Neural progenitor cell (in vitro differentiated cells): ENCODE results near the gene MMP17. TPM values are rescaled to one million over a fixed set of nuclear protein-coding genes. Genes with fewer than 3 reads are reported as not detected.

ENCODE experiments used
- DNase-seq: peaks from one replicate; pipeline ENCODE4 v3.0.0-alpha.2; 2016; ENCODE audit warnings: low spot score
- H2AFZ ChIP-seq: fragments of 200-600 bp; sonication (generic); replicated peaks from 2 replicates; pipeline ENCODE4 v1.6.1; 2016; ENCODE audit warnings: antibody characterized with exemption
- H3F3A ChIP-seq: fragments of 200-600 bp; sonication (generic); 2 replicates; pipeline ENCODE4 v1.6.1; 2016; ENCODE audit warnings: antibody characterized with exemption, low read depth
- H3K27ac ChIP-seq: fragments of 200-600 bp; sonication (generic); 2 replicates; pipeline ENCODE4 v1.5.1; 2016; ENCODE audit warnings: mild to moderate bottlenecking
- H3K27me3 ChIP-seq: fragments of 200-600 bp; sonication (generic); 2 replicates; pipeline ENCODE4 v1.6.1; 2016; ENCODE audit warnings: mild to moderate bottlenecking, moderate library complexity
- H3K36me3 ChIP-seq: fragments of 200-600 bp; sonication (generic); 2 replicates; pipeline ENCODE4 v1.5.1; 2016
- H3K4me1 ChIP-seq: fragments of 200-600 bp; sonication (generic); 2 replicates; pipeline ENCODE4 v1.6.1; 2016; ENCODE audit warnings: mixed run types
- H3K4me2 ChIP-seq: fragments of 200-600 bp; sonication (generic); 2 replicates; pipeline ENCODE4 v1.6.1; 2016
- H3K4me3 ChIP-seq: fragments of 200-600 bp; sonication (generic); 2 replicates; pipeline ENCODE4 v1.5.1; 2016
- H3K79me2 ChIP-seq: fragments of 200-600 bp; sonication (generic); 2 replicates; pipeline ENCODE4 v1.6.1; 2016; ENCODE audit warnings: low read depth
- H3K9ac ChIP-seq: fragments of 200-600 bp; sonication (generic); 2 replicates; pipeline ENCODE4 v1.6.1; 2016
- H3K9me3 ChIP-seq: fragments of 200-600 bp; sonication (generic); 2 replicates; pipeline ENCODE4 v1.5.1; 2016; ENCODE audit warnings: low read depth
- H4K20me1 ChIP-seq: fragments of 200-600 bp; sonication (generic); 2 replicates; pipeline ENCODE4 v1.6.1; 2016; ENCODE audit warnings: low read depth
- H3K27ac Mint-ChIP-seq: 3 replicates; pipeline ENCODE4 v1.8.0; 2021; ENCODE audit warnings: mixed read lengths
- H3K27me3 Mint-ChIP-seq: 2 replicates; pipeline ENCODE4 v1.8.0; 2022; ENCODE audit warnings: low read depth, mild to moderate bottlenecking, inconsistent platforms, moderate library complexity, mixed read lengths; ENCODE audit not compliant: insufficient read depth
- H3K36me3 Mint-ChIP-seq: 3 replicates; pipeline ENCODE4 v1.8.0; 2021; ENCODE audit warnings: mixed read lengths
- H3K4me1 Mint-ChIP-seq: 3 replicates; pipeline ENCODE4 v1.8.0; 2021; ENCODE audit warnings: mixed read lengths
- H3K4me3 Mint-ChIP-seq: 3 replicates; pipeline ENCODE4 v1.8.0; 2021; ENCODE audit warnings: mild to moderate bottlenecking, moderate library complexity, mixed read lengths
- H3K9me3 Mint-ChIP-seq: 3 replicates; pipeline ENCODE4 v1.8.0; 2020; ENCODE audit warnings: mixed read lengths
- EZH2 ChIP-seq: fragments of 200-600 bp; sonication (generic); IDR thresholded peaks from 2 replicates; pipeline ENCODE4 v1.6.1; 2017; ENCODE audit warnings: antibody characterized with exemption, mild to moderate bottlenecking, moderate library complexity
- EZH2phosphoT487 ChIP-seq: fragments of 200-600 bp; sonication (generic); IDR thresholded peaks from 2 replicates; pipeline ENCODE4 v1.6.1; 2017; ENCODE audit warnings: antibody characterized with exemption
- total RNA-seq: library from RNA; depleted of rRNA; stranded (reverse); fragments of >200 nt; gene quantifications from 2 replicates; pipeline ENCODE4 v1.2.3, GENCODE V29; 2015; ENCODE audit warnings: low replicate concordance
- TF ChIP-seq, protein P1 (sequence below): fragments of 200-600 bp; sonication (generic); IDR thresholded peaks from 2 replicates; pipeline ENCODE4 v1.5.1; 2017; ENCODE audit warnings: antibody characterized with exemption, mild to moderate bottlenecking

The MMP17 gene
- total RNA-seq, 1 donor from 2014 or later: 2.1 TPM

DNA sequence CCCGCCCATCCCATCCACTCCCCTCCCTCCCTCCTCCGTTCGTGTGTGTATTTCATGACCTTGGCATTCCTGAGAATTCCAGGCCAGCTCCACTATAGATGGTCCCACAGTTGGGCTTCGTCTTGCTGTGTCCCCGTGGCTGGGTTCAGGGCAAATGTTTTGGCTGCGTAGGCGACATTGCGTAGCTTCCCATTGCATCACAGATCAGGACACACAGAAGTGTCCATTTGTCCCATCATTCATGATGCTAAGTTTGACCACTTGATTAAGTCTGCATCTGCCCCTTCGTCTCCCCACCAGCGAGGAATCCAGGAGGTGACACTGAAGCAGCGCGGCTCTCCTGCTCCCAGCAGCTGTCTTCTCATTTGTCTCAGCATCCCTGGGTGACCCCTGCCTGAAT is 38.6 kb upstream of the MMP17 start:
- Histone ChIP-seq H3K4me1 (peaks cover 12% of the 10 kb centered on the region), H4K20me1 (no peaks in the 10 kb centered on the region), H3K9ac (no peak overlapping the region), H3K27ac (no peak overlapping the region), H3K4me3 (no peak overlapping the region), H3K9me3 (no peaks in the 10 kb centered on the region), H3K4me2 (no peak overlapping the region), H3K27me3 (no peaks in the 10 kb centered on the region), H3K36me3 (no peaks in the 10 kb centered on the region), H3K79me2 (no peaks in the 10 kb centered on the region), H3F3A (peaks cover 20% of the 10 kb centered on the region), H2AFZ (no peak overlapping the region)
- Mint-ChIP-seq H3K36me3 (peaks cover 29% of the 10 kb centered on the region), H3K27ac (no peak overlapping the region), H3K9me3 (no peaks in the 10 kb centered on the region), H3K4me3 (no peak overlapping the region), H3K27me3 (peaks cover 7% of the 10 kb centered on the region), H3K4me1 (peaks cover 11% of the 10 kb centered on the region)
- DNase-seq: no peak
- TF ChIP-seq EZH2 (no peak), EZH2phosphoT487 (no peak)
- TF ChIP-seq, protein P1, sequence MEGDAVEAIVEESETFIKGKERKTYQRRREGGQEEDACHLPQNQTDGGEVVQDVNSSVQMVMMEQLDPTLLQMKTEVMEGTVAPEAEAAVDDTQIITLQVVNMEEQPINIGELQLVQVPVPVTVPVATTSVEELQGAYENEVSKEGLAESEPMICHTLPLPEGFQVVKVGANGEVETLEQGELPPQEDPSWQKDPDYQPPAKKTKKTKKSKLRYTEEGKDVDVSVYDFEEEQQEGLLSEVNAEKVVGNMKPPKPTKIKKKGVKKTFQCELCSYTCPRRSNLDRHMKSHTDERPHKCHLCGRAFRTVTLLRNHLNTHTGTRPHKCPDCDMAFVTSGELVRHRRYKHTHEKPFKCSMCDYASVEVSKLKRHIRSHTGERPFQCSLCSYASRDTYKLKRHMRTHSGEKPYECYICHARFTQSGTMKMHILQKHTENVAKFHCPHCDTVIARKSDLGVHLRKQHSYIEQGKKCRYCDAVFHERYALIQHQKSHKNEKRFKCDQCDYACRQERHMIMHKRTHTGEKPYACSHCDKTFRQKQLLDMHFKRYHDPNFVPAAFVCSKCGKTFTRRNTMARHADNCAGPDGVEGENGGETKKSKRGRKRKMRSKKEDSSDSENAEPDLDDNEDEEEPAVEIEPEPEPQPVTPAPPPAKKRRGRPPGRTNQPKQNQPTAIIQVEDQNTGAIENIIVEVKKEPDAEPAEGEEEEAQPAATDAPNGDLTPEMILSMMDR: no peak

DNA sequence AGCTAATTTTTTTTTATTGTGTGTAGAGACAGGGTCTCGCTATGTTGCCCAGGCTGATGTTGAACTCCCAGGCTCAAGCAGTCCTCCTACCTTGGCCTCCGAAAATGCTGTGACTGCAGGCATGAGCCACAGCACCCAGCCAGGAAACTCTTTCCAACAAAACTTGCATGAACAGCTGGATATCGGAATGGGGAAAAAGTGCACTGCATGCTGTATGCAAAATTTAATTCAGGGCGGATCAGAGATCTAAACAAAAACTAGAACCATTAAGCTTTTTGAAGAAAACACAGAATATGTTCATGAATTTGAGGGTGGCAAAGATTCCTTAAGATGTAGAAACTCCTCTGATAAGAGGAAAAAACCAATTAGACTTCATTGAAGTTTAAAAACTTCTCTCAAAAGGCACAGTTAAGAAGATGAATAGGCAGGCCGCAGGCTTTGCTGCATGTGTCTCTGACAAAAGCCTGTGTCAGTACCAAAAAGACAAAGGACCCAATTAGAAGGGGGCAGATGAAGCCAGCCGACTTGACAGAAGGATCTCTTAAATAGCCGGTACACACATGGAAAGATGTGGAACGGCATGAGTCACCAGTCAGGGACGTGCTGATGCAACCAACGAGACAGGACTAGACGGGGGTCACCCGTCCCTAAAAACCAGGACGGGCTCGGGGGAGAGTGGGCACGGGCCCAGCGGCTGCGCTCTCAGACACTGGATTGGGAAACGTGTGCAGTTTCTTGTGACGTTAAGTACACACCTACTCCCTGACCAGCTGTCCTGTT is 34.8 kb upstream of the MMP17 start:
- H3K9ac ChIP-seq: no peak overlapping the region

DNA sequence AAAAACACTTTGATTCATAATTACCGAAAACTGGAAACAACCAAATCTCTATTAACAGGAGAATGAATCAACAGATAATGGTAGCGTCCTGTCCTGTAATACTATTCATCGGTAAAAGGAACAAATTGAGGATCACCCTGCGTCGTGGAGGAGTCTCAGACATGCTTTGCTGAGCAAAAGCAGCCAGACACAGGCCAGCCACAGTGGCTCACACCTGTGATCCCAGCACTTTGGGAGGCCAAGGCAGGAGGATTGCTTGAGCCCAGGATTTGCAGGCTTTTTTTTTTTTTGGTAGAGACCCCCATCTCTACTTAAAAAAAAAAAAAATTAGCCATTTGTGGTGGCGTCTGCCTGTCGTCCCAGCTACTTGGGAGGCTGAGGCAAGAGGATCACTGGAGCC is 34.1 kb upstream of the MMP17 start:
- no peak overlapping the region for H3K4me3 Mint-ChIP-seq
- Histone ChIP-seq H3K9ac (no peak overlapping the region), H3K27ac (no peak overlapping the region), H3K36me3 (no peaks in the 10 kb centered on the region), H2AFZ (no peak overlapping the region), H4K20me1 (no peaks in the 10 kb centered on the region), H3K4me3 (no peak overlapping the region), H3K27me3 (no peaks in the 10 kb centered on the region), H3K4me2 (no peak overlapping the region), H3K79me2 (no peaks in the 10 kb centered on the region), H3F3A (peaks cover 20% of the 10 kb centered on the region), H3K4me1 (peaks cover 16% of the 10 kb centered on the region), H3K9me3 (no peaks in the 10 kb centered on the region)
- TF ChIP-seq, protein P1: no peak
- TF ChIP-seq EZH2 (no peak), EZH2phosphoT487 (no peak)
- no peak overlapping the region for H3K27ac Mint-ChIP-seq
- H3K36me3 Mint-ChIP-seq: peaks cover 21% of the 10 kb centered on the region
- peaks cover 6% of the 10 kb centered on the region for H3K4me1 Mint-ChIP-seq
- H3K27me3 Mint-ChIP-seq: peaks cover 5% of the 10 kb centered on the region
- no peak for DNase-seq
- no peaks in the 10 kb centered on the region for H3K9me3 Mint-ChIP-seq

More for the DNA sequence above, 34.8 kb upstream of the MMP17 start:
- no peaks in the 10 kb centered on the region for H4K20me1 ChIP-seq
- no peaks in the 10 kb centered on the region for H3K9me3 Mint-ChIP-seq
- no peak overlapping the region for H3K27ac ChIP-seq
- H3K27ac Mint-ChIP-seq: peak overlapping the region; percentile 3
- no peaks in the 10 kb centered on the region for H3K9me3 ChIP-seq
- peaks cover 5% of the 10 kb centered on the region for H3K27me3 Mint-ChIP-seq
- no peaks in the 10 kb centered on the region for H3K79me2 ChIP-seq
- H3K27me3 ChIP-seq: no peaks in the 10 kb centered on the region
- H3K36me3 Mint-ChIP-seq: peaks cover 18% of the 10 kb centered on the region
- no peak overlapping the region for H2AFZ ChIP-seq
- H3K4me3 Mint-ChIP-seq: no peak overlapping the region
- peak overlapping the region; percentile 37 for H3K4me2 ChIP-seq
- H3K36me3 ChIP-seq: no peaks in the 10 kb centered on the region
- peaks cover 20% of the 10 kb centered on the region for H3F3A ChIP-seq
- DNase-seq: peak; percentile 47
- H3K4me3 ChIP-seq: no peak overlapping the region
- TF ChIP-seq, protein P1: no peak
- TF ChIP-seq EZH2 (no peak), EZH2phosphoT487 (no peak)
- peaks cover 16% of the 10 kb centered on the region for H3K4me1 ChIP-seq
- peaks cover 6% of the 10 kb centered on the region for H3K4me1 Mint-ChIP-seq
